Measurements from ENCODE around the gene TMPRSS13.
"Not testable (repeated sequence)": the region's sequence is repeated elsewhere in the genome, so short reads cannot be mapped to it uniquely, and the experiment has no call there.

Gene TMPRSS13

GRCh38 chr11:117872420-117872961, 56.7 kb downstream of the TMPRSS13 start:
- no peak for DNase-seq (ENCODE audit: low spot score)

DNA sequence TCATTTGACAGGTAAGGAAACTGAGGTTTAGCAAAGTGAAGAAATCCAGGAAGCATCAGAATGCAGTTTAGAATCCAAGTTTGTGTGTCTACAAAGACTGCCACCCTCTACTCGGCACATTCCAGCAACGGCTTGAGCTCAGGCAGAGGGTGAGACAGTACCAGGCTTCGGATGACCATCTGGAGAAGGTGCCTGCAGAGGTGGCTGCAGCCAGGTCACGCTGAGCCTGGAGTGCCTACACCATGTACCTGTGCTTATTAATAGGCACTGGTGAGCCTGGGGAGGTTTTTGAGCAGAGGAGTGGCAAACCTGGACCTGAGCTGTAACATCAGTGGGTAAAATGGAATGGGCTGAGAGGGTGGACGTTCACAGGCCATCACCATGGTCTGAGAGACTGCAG, 57.4 kb downstream of the TMPRSS13 start:
- no peak for DNase-seq (ENCODE audit: low spot score)

DNA sequence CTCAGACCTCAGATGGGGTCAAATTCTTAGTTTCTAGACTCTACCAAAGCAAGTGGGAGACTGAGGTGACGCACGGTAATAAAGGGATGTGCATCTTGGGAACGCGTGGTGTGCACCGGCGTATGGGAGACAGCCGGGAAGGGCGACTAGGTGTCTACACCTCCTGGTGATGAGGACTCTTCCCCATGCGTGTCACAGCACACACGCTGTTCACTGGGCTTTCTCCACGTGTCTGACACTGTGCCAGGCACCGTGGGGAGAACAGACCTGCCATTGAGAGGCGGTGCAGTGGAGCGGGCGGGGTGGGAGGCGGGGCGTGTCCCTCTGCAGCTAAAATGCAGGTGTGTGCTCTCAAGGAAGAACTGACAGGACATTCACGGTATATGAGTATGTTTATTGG, 58.0 kb downstream of the TMPRSS13 start:
- no peak for DNase-seq (ENCODE audit: low spot score)

DNA sequence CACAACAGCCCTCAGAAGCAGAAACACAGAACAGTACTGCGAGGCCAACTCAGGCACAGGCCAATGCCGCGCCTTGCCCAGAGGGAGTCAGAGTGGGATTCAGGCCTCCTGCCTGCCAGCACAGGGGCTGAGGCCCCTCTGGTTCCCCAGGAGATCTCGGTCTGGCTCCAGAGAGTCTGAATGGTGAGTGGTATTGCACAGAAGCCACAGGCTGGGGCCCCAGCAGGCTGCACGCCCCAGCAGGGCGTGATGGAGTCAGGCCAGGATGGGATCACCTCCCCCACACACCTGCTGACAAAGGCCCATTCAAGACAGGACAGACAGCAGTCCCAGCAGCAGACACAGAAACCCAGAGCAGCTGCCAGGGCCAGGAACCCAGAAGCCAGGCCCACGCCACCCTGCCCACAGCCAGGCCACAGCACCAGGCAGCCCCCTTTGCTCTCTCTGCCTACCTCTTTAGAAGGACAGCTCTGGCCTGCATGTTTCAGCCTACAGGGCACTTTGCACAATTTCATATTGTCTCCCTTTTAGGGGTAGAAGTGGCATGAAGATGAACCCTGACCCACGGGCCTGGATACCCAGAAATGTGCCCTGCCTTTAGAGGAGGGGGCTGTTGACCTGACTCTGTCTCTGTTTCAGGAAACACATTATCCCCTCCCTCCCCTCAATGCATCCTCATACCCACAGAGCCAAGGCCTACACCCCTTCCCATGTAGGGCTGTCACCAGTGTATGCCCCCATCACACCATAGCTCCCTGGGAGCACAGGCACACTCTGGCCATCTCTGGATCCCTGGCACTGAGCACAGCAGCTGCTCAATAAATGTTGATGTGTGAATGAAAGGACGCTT, 58.9 kb downstream of the TMPRSS13 start:
- no peak for DNase-seq (ENCODE audit: low spot score)

- DNase-seq (ENCODE audit: low spot score): no peak
Observed at GRCh38 chr11:117869604-117870003, 59.6 kb downstream of the TMPRSS13 start.

DNA sequence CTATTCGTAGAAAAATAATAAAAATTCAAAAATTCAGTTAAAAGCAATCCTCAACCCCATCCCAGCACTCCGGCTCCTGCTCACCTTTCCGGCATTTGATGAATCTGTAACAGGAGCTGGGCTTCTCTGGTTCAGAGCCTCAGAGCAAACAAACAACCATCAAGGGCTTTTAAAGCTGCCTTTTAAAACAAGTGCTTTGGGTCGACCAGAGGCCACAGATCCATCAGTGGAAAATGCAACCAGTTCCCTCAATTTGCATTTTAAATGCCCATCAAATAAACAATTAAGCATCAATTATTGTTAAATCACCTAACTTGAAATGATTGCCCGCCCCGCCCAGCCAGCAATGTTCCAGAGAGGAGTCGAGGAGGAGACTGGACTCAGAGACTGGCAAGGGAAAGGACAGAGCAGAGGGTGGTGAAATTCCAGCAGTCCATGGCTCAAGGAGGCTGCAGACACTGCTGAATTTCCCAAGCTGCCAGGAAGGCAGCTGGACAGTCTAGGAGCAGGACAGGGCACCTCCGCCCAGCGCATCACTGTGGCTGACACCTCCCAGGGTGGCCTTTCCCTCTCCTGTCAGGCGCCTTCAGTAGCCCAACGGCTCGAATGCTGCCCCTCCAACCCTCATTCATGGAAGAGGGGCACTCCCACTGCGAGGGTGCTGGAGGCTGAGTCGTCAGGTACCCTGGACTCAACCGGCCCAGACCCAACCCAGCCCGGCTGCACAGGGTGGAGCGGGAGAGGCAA, 60.2 kb downstream of the TMPRSS13 start:
- DNase-seq (ENCODE audit: low spot score): no peak

- DNase-seq (ENCODE audit: low spot score): no peak
Observed at GRCh38 chr11:117868088-117868487, 61.1 kb downstream of the TMPRSS13 start.

DNA sequence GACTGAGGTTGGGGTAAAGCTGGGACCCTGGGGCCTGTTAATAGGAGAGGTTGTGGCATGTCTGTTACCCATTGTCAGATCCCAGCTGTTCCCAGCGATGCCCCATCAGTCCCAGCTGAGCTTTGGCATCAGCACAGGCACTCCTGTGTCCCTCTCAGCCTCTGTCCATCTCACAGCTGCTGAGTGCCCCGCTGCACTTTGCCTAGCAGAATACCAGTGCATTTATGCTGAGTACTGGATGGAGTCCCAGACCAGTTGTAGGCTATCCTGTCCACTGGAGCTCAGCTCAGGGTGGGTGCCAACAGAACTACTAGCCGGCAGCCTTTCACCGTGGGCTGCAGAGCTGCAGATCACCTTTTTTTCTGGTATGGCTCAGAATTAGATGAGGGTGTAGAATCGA, 62.7 kb downstream of the TMPRSS13 start:
- DNase-seq (ENCODE audit: low spot score): no peak

GRCh38 chr11:117865546-117865945, 63.7 kb downstream of the TMPRSS13 start:
- not testable (repeated sequence) for DNase-seq (ENCODE audit: low spot score)

GRCh38 chr11:117863383-117863782, 65.8 kb downstream of the TMPRSS13 start:
- DNase-seq (ENCODE audit: low spot score): no peak

- no peak for DNase-seq (ENCODE audit: low spot score)
Observed at GRCh38 chr11:117862753-117863152, 66.4 kb downstream of the TMPRSS13 start.

DNA sequence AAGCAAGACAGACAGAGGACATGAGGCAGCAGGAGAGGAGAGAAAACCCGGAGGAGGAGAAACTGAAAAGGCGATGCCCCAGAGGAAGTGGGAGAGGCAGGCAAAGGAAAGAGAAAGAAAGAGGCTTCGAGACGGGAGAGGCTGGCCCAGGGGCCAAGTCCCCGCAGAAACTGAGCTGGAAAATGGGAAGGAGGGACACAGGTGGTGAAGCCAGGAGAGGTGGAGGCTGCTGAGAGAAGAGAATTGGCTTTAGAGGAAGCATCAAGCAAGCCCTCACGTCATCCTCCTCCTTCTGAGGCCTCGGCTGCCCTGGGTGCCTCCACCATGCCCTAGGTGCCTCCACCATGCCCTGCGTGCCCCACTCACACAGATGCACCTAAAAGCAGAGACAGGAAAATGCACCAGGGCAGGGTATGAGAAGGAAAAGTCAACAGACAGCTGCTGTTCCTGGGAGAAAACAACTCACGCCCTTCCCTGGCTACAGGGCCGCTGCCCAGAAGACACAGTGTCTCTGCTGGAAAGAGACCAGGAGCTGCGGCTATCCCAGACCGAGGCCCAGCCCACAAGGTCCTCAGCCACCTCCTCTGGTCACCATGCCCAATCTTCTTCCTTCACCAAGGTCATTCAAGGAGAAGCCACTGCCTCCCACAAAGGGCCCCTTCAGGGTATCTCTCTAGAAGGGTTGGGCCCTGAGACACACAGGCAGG, 67.0 kb downstream of the TMPRSS13 start:
- no peak for DNase-seq (ENCODE audit: low spot score)

GRCh38 chr11:117861151-117862018, 67.8 kb downstream of the TMPRSS13 start:
- DNase-seq (ENCODE audit: low spot score): no peak

DNA sequence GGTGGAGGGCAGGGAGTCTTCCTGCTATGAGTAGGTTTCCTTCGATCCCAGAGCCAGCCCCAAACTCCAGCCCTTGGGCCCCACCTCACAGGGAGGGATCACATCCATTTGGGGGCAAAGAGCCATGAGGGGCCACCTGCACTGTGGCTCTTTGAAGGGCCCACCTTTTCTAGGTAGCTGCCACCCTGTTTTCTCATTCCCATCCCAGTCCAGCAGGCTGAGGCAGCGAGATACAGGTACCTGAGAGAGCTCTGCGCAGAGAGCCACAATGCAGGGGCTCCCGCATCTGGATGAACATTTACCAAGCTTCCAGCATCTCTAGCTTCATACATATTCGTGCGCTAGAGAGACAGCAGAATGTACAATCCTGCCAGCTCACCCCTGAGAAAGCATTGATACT, 69.1 kb downstream of the TMPRSS13 start:
- DNase-seq (ENCODE audit: low spot score): no peak

DNA sequence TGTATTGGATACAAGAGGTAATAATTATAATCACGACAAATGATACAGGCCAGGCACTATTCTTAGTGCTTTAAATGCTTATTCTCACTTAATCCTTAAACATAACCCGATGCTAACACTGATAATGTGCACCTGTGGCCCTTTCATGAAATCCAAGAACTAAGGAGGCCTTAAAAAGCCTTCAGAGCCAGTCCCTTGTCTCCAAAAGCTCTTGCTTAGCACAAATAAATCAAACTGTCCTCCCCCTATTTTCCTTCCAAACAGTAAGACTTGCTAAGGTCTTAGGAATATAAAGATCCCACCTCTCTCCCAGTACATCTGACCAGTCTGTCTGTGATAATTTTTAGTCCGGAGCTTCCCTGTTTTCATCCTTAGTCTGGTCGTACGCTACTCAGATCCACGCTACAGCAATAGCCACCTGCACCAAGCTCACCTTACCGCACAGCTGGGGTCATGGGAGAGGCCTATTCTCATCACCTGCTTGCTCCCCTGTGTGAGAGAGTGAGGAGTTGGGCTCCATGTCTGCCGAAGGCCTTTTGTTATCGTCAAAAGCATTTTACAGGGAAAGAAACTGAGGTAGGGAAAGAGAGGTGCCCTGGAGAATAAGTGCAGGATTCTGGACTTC, 69.6 kb downstream of the TMPRSS13 start:
- no peak for DNase-seq (ENCODE audit: low spot score)

- no peak for DNase-seq (ENCODE audit: low spot score)
Observed at GRCh38 chr11:117859061-117859460, 70.1 kb downstream of the TMPRSS13 start.

DNA sequence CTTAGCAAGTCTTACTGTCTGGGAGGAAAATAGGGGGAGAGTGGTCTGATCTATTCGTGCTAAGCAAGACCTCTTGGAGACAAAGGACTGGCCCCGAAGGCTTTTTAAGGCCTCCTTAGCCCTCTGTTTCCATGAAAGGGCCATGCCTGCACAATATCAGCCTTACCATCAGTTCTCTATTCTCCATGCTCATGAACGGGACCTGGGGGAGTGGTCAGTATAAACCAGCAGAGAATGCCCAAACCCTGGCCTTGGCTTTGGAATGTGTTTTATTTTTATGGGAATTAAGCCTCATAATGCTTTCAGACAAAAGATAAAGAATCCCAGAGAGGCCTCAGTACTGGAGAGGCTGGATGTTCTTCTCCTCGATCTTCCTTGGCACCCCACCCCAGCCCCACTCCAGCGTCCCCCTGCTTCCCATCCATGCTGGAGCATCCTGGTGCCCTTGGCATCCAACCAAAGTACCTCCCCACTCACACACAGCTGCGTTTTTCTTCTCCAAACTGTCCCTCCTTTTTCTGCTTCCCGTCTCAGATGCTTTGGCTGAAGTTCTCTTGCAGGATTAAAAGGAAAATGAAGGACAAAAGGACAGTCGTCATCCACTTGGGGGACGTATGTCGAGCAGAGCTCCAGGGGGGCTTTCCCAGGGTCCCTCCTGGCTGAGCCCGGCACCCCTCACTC, 71.3 kb downstream of the TMPRSS13 start:
- DNase-seq (ENCODE audit: low spot score): no peak

DNA sequence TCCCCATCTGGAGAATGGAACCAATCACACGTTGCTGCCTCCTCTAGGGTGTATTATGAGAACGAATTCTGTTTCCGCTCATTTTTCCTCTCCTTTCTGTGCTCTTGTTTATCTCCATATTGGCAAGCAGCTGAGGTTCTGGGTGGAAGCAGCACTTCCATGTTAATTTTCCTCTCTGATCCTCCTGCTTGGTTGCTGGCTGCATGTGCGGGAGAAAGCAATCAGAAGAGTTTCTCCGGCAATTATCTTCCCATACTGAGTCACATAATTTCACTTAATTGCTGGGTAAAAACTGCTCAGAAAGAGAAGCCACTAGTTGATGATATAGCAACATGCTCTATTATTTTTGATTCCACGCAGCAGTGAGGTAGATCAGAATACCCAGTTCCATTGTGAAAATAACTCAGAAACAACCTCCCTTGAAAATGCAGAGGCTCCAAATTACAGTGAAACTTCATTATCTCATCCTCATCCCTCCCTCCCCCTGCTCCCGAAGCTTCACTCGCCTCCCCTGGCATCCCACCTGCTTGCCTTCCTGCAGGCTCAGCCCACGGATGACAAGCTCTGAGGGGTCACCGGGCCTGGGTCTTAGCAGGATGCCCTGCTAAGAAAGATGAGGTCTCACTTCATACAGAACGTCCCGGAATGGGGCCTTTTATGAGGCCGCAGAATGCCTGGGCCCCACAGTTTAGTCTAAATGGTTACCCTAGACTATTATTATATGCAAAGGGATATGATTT, 73.1 kb downstream of the TMPRSS13 start:
- DNase-seq (ENCODE audit: low spot score): no peak

DNA sequence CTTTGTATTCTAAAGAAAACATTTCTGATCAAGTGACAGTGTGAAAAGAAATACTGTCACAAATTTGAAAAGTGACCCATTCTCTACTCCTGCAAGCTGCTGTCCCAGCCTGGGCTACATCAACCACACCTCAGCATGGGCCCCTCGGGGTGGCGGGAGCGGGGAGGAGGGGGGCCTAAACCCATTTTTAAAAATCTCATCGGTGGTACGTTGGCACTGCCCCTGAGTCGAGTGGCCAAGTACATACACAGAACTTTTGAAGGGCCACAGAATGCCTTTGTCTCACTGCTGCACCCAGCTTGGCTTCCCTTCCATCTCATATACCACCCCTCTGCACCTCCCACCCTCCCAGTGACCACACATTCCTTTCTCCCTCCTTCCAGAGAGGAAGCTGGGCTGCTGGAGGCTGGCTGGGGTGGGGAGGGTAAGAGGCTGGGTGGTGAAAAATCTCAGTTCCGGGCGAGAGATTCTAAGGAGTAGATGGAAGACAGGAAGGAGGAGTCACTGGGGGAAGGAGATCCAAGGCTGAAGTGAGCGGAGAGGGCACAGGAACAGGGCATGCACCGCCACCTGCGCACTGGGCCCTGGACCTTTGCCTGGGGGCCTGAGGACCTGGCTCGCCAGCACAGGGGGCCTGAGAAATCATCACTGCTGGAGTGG, 73.9 kb downstream of the TMPRSS13 start:
- no peak for DNase-seq (ENCODE audit: low spot score)

All from RKO (cell line).